Measurements from ENCODE around the gene OSBPL9.

The OSBPL9 gene

DNA sequence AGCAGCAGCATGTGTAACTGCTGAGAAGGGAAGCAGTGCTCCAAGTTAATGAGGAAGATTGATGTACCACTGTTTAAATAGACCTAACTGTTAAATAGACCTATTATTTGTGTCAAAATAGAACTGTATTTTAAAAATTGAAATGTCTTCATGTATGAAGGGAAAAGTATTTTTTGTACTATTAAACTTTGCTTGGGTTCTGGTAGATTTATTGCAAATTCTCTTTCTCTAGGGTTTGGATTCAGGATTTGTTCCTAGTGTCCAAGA lies 128.3 kb downstream of the OSBPL9 start:
- no peak for DNase-seq

DNA sequence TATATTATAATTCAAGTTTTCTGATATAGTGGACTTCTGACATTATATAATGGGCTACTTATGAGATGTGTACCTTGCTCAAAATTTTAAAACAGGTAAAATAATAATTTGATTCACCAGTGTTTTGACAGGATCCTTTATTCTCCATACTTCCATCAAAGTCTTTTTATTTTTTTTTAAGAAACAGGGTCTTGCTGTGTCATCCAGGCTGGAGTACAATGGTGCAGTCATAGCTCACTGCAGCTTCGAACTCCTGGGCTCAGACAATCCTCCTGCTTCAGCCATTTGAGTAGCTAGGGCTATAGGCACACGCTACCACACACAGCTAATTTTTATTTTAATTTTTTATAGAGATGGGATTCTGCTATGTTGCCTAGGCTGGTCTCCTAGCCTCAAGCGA lies 132.3 kb downstream of the OSBPL9 start:
- DNase-seq: no peak

DNA sequence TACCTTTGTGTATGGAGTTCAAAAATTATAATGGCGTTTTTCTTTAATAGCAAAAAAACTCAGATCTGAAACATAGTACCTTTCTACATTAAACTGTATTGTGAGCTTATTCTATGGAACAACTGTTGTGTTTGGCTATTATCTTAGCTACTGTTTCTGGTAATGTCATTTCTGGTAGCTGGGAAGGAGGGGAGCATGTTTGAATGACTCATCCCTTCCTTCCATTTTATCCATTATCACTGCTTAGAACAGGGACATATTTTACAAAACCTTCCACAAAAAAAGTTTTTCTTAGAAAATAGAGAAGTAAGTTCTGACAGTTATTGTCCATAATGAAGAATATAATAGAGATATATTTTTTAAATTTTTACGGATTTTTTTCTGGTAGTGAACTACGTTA lies 133.3 kb downstream of the OSBPL9 start:
- DNase-seq: no peak

DNA sequence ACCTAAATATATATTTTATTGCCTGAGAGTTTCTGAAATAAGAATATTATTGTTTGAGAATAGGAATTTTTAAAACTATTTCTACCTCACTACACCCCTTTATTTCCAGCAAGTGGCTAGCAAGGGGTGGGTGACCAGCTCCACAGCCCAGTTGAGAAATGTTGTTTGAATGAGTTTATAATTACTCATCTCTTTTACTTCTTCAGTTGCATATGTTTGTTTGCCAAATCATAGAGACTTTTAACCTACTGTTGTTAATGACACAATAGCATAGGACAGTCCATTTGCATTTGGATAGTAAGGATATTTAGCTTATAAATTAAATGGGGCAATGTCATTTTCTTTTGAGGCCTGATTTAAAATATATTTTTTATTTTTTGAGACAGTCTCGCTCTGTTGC lies 133.8 kb downstream of the OSBPL9 start:
- no peak for DNase-seq

DNA sequence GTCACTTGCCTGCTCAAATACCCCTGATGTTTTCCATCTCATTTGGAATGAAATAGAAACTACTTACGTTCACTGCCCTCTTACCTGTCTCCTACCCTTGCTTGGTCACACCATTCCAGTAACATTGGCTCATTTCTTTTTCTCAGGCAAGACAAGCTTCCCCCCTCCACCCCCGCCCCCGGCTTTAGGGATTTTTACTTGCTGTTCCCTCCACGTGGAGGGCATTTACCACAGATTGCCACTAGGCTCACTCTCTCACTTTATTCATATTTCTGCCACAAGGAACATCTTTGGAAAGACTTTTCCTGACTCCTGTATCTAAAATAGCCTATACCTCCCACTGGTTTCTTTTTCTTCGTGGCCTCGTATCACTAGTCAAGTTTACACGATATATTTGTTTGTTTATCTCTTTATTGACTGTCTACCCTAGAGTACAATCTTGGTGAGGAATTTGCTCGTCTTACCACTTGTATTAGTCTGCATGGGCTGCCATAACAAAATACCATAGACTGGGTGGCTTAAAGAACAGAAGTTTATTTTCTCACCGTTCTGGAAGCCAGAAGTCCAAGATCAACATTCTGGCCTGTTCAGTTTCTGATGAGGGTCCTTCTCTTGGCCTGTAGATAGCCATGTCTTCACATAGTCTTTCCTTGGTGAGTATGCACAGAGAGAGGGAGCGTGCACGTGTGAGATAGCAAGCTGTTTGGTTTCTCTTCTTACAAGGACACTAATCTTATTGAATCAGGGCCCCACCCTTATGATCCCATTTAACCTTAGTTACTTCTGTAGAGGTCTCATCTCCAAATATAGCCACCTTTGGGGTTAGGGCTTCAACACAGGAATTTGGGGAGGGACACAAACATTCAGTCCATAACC lies 135.4 kb downstream of the OSBPL9 start:
- DNase-seq: no peak

DNA sequence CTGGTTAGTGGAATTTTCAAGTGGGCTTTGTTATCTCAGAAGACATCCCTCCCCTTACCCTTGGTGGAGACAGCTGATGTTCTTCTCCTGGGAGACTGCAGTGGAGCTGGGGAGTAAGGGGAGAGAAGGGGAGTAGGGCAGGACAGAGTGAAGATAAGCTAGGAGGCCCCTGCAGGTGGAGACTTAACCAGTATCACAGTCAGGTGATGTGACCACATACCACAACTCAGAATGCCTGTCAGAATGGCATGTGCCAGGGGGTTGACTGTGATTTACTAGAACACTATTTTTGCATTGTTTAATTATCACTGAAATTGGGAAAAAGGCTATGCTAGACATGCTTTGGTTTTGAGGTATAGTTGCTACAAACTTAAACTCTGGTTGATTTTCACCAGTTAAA lies 137.1 kb downstream of the OSBPL9 start:
- no peak for DNase-seq

DNA sequence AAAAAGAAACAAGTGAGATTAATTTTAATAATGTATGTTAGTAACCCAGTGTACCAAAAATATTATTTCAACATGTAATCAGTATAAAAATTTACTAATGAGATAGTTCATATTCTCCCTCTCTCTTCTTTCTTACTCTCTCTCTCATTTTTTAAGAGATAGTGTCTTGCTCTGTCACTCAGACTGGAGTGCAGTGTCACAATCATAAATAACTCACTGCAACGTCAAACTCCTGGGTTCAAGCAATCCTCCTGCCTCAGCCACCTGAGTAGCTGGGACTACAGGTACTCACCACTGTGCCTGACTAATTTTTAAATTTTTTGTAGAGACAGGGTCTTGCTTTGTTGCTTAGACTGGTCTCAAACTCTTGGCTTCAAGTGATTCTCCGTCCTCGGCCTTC lies 137.8 kb downstream of the OSBPL9 start:
- no peak for DNase-seq

DNA sequence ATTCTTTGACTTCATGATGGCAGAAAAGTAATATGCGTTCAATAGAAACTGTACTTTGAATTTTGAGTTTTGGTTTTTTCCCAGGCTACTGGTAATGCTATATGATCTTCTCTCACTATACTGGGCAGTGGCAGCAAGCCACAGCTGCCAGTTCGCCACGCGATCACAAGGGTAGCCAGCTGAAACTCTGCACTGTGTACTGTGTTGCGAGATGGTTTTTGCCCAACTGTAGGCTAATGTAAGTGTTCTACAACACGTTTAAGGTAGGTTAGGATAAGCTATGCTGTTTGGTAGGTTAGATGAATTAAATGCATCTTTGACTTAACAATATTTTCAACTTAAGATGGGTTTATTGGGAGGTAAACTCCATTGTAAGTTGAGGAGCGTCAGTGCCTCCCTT lies 138.5 kb downstream of the OSBPL9 start:
- DNase-seq: no peak

DNA sequence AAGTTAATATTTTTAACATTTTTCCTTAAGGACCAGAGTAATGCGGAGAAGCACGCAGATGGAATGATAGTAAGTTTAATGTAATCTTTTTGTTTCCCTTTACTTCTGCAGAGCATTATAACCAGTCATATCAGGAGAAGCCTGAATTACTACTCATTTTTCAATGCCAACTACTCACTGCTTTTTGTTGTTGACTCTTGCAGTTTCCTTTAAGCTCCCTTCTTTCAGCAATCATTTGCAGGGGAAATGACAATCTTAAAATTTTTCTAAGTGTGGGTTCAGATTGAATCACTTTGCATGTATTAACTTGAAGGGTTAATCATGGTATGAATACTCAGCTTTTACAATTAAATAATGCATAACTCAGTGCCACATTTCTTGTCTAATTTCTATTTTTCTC lies 139.4 kb downstream of the OSBPL9 start:
- no peak for DNase-seq

DNA sequence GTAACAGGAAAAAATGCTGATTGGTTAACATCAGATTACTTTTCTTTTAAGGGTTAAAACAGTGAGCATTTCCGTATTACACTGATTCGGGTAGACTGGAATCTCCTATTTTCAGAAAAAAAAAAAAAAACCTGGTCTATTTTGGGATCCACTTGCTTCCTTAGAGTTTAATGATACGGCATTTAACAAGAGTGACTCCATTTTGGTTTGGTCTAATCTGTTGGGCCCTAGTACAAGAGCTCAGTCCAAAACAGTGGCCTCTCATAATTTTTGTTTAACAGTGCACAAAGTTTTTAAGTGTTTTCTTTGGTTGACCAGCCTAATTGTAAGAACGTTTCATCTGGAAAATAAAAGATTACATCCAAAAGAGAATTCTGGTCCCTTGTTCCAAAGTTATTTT lies 141.4 kb downstream of the OSBPL9 start:
- no peak for DNase-seq

DNA sequence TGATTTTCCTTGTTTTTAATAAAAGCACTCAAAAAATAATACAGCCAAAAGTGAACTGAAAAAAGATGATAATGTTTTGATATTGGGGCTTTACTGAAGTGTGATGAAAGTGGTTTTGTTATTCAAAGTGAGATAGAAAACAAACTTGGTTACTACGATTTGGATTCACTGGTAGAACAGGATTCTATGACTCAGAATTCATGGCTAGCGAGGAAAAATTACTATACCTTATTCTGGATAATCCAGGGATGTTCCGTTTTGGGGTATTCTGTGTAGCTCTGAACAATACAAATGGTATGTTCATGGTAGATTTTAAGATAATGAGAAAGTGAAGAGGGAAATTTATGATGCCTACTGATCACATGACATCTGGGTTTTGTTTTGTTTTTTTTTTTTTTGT lies 144.0 kb downstream of the OSBPL9 start:
- DNase-seq: no peak

DNA sequence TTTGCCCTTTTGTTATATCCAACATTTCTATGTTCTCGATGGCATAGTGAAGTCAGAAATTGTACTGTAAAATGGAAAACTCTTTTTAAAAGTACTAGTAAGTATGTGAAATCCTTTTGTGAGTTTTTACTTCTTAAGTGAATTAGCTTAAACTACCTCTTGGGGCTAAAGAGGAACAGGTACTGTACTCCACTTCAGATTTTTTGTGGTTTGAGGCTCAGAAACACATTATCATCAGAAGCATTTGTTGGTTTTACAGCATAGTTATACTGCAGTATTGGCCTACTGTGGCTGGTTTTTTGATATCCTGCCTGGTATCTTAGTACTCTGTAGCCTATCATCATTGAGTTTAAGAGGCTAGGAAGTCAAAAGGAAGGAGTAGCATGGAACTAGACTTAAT lies 144.5 kb downstream of the OSBPL9 start:
- DNase-seq: no peak

DNA sequence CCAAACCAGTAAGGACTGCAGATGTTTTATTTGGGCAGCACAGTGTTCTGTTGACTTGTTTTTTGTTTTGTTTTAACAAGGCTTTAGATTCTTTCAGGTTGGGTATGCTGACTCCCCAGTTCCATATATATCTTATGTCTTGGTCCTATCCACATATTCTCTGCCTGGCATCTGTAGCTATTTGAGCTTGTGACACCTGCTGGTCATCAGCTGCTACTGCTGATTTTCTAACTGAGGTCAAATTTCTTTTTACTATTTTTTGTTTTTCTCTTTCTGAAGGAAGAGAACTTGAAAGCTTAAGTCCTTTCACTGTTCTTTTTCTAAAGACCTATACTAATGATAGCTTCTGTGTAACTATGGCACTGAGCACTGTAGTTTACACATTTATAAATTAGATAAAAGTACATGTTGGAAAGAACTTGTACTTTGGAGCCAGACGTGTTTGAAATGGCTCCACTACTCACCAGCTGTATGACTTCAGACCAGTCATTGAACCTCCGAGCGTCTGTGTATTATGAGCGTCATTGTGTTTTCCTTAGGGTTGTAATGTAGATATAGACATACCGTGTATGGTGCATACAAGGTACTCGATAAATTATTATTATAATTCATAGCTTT lies 152.2 kb downstream of the OSBPL9 start:
- DNase-seq: peak; percentile 11

DNA sequence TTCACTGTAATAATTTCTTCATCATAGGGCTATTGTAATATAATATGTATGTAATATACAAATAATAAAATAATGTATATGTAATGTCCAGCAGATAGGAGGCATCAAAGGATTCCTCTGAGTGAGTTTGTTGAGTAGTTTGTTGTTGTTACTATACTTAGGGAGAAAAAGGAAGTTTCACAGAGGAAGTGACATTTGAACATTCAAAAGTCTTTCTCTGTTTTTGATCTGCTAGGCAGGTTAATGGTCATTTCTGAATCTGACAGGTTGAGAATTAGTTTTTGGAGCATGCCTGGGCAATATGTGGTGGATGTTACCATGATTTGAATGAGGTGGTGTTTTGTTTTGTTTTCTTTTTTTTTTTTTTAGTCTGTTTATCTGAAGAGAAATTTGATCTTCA lies 159.5 kb downstream of the OSBPL9 start:
- no peak for DNase-seq

DNA sequence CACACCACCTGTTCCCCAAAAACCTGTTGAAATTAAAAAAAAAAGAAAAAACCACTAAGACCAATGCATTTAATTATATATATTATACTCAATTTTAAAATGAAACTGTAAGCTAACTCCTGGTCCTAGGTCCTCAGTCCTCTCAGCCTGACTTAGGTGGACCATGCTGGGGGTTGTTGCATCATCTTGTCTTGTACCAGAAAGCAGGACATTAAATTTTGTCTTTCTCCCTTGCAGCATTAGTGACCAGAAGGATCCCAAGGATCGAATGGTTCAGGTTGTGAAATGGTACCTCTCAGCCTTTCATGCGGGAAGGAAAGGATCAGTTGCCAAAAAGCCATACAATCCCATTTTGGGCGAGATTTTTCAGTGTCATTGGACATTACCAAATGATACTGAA lies 164.0 kb downstream of the OSBPL9 start:
- no peak for DNase-seq

DNA sequence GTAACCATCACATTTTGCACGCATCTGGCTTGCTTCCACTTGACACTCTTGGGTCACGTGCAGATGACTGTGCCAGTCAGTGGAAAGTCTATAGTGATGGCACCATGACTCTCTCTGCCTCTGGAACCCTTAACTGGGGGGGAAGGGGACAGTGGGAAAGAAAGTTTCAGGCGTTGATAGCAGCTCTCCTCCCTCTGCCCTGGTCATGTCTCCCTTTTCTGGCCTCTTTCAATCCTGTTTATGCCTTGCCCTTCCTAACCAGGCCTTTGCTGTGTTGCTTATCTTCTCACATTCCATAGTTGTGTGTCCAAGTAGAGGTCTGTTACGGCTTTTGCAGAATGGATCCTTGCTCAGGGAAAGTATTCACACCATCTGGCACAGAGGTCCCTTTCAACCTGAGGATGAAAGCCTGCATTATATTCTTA lies 168.1 kb downstream of the OSBPL9 start:
- DNase-seq: no peak

DNA sequence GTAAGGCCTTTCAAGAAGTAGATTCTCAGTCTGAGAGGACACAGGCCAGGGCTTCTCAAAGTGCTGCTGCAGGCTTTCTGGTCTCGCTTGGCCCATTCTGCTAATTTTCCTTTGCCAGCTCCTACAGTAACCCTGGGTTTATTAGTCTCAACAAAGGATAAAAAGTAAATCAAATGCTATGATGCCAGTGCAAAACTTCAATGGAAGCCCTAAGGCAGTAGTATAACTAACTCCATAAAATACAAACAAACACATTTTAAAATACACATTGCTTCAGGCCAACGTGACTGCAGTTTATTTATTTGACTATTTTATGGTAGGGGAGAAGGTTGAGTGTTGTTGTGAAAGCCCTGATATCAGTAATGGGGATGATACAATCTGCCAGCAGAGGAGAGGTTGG lies 172.0 kb downstream of the OSBPL9 start:
- DNase-seq: no peak

DNA sequence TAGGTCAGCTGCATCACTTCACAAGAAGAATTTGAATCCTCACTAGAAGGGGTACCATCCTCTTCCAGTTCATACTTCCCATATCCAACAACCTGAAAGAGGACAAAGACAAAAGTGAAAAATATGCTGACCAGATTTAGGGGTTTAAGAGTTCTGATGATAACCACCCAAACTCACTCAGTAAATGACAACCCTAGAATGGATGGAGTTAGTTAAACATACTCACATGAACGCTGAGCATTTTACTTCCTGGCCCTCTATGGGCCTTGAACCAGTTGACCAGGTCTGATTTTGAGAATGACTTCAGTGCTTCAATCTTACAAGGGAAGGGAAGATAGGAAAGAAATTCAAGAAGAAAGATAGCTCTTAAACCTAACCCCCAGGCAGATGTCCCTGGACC lies 172.4 kb downstream of the OSBPL9 start:
- no peak for DNase-seq

DNA sequence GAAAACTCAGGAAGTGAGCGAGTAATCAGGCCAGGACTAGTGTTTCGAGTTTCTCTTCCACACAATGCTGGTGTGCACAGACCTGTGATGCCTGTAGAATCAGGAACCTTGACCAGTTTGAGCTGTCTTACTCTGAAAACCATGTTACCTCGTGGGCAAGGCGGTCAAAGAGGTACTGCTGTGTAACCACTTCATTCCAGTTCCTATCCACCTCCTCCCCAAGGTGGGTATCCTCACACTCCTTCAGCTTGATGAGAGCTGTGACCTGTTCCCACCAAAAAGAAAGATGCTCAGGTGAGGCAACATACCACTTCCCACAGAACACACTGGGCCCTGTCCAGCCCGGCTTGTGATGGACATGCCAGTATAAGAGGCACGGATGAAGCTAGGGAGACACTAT lies 173.5 kb downstream of the OSBPL9 start:
- DNase-seq: no peak

DNA sequence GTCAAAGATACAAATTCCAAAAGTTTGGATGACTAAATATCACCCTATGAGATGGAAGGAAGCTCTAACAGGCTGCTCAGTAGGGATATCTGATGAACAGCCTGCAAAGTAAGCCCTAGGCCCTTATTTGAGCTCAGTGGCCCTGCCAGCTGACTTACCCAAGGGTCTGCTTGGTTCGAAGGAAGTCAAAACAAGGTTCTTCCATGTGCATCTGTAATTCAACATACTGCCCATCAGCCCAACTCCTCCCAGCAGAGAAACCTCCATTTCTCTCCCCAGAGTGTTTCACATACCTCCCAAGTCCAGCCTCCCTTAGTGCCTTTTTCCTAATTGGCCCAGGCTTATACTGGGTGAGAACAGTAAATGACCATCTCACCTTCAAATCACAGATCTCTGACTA lies 175.0 kb downstream of the OSBPL9 start:
- no peak for DNase-seq

DNA sequence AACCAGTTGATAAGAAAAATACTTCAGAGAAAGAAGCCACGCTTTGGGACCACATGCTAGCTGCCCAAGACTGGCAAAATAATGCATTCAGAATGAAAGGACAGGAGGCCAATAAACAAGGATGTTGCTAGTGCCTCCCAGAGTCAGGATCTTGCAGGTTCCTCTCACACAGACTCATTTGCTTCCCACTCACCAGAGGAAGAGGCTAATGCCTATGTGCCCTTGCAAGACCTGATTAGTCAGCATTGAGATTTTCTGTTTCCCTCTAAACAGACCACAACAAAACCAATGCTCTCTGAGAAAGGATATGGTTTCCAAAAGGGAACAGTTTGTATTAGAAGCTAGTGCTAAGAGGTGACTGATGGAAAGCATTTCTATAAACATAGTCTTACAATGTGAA lies 176.0 kb downstream of the OSBPL9 start:
- no peak for DNase-seq

DNA sequence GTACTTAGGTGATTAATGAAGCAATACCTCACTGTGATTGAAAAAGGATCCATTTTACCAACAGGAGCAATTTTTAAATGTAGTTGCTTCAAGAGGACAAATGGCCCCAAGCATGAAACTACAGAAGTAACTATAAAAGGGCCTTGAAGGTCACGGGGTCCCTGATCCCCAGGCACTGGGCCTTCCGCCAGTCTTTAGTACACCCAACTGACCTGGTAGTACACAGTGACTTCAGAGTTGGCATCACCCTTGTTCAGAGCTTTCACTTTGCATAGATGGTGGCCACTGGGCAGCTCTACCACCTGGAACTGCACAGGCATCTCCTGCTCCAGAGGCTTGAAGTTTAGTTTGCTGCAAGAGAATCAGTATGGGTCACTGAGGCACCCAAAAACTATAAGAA lies 177.4 kb downstream of the OSBPL9 start:
- DNase-seq: no peak

DNA sequence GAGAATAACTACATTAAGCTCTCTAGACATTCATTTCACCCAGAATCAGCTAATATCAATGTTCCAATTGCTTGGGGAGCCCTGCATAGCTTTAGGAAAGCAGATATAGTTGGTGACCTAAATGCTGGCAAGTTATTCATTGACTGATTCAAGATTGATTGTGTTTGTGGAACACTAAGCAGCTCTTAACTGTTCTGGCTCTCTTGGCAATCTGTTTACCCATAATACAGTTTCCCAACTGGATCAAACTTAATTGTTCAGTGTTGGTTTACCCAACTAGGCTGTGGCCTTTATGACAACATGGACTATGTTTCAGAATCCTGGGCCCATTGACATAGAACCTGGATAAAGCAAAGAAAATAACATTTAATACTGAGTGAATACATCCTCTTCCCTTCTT lies 178.0 kb downstream of the OSBPL9 start:
- no peak for DNase-seq

DNA sequence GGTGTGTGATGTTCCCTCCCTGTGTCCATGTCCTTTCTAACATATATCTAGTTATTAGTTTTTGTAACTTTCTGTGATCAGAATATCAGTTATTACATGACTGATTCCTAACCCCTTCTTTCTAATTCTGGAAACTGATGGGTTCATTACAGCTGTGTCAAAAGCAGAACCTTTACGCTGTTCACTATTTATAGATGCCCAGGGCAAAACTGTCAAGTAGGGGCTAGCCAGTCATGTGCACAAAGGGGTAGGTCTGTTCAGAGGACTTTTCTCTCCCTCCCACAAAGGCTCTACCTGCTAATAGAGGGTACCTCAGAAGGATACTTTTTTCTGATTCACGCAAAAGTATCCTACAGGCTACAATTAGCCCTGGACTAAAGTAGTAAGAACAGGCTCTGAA lies 182.5 kb downstream of the OSBPL9 start:
- DNase-seq: no peak

DNA sequence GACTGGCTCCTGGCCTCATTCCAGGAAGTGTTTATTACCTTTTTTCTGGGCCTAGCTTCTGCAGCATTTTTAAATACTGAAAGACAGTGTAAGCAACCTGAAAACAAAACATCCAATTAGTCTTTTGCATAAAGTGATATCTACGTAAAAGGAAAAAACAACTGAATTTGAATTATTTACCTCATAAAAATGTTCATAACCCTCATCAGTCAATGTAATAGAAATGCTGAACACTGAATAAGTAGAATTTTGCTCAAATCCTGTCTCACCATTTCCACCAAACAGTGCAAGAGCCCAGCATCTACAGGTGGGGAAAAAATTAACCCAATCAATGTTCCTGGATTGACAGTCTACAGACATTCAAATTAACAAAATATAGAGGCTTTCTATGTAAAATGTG lies 197.6 kb downstream of the OSBPL9 start:
- DNase-seq: no peak
